ENCODE results near the gene SLC41A3. TPM values are rescaled to one million over a fixed set of nuclear protein-coding genes. Genes with fewer than 3 reads are reported as not detected.

SLC41A3 gene
- total and polyA plus RNA-seq, 2 of the 4 experiments (the other 2 are of a cell fraction): 30.5 to 43.5 TPM

GRCh38 chr3:126018545-126018944 is 65.4 kb downstream of the SLC41A3 start:
- Histone ChIP-seq H2BK5ac (ENCODE audit: low read depth, low read length, poor library complexity, severe bottlenecking) (no peak overlapping the region), H4K20me1 (ENCODE audit: insufficient read depth, low read length) (no peaks in the 10 kb centered on the region), H3K9me1 (ENCODE audit: insufficient read depth, low read length) (peaks cover 3% of the 10 kb centered on the region; the same call in 1 of the 2 replicates), H2AK5ac (ENCODE audit: low read depth, low read length) (no peak overlapping the region), H3K27me3 (ENCODE audit: control insufficient read depth, insufficient read depth, low read length) (no peaks in the 10 kb centered on the region), H3K4me3 (ENCODE audit: insufficient read depth, low read depth, low read length) (no peak overlapping the region), H4K5ac (ENCODE audit: low read depth, low read length) (no peak overlapping the region), H2AFZ (replicated peaks; ENCODE audit: low read length, poor library complexity) (no peak overlapping the region), H4K91ac (ENCODE audit: insufficient read depth, low read depth, low read length) (no peak overlapping the region), H3K36me3 (ENCODE audit: control insufficient read depth, insufficient read depth, low read length) (peaks cover 3% of the 10 kb centered on the region), H3K23ac (ENCODE audit: low read depth, low read length) (no peak overlapping the region), H3K27ac (ENCODE audit: insufficient read depth, low read length) (no peak overlapping the region), H3K18ac (ENCODE audit: low read depth, low read length) (no peak overlapping the region), H4K8ac (ENCODE audit: low read depth in 2 of 2, low read length in 2 of 2) (no peak overlapping the region), H3K14ac (replicated peaks; ENCODE audit: low read depth, low read length) (no peak overlapping the region), H3K4ac (ENCODE audit: low read depth, low read length) (no peak overlapping the region), H2BK20ac (ENCODE audit: low read depth, low read length) (no peak overlapping the region), H3K79me1 (ENCODE audit: low read depth in 1 of 2, low read length in 2 of 2) (no peaks in the 10 kb centered on the region), H2BK120ac (ENCODE audit: low read depth, low read length) (no peak overlapping the region), H2AK9ac (replicated peaks; ENCODE audit: low read depth, low read length, poor library complexity) (no peak overlapping the region), H2BK15ac (ENCODE audit: low read depth, low read length) (no peak overlapping the region), H3K4me2 (ENCODE audit: low read depth, low read length) (no peak overlapping the region), H3K4me1 (ENCODE audit: control insufficient read depth, insufficient read depth, low read length) (peaks cover 6% of the 10 kb centered on the region; the same call in 1 of the 2 replicates), H3K9ac (ENCODE audit: low read depth, low read length) (no peak overlapping the region), H3K56ac (ENCODE audit: extremely low read depth, insufficient read depth, low read length) (no peak overlapping the region), H3K9me3 (ENCODE audit: control insufficient read depth, insufficient read depth, low read length) (no peaks in the 10 kb centered on the region)
- intact Hi-C loops (cut with micrococcal nuclease) (no loop called here), in situ Hi-C loops (cut with MboI; ENCODE audit: low sequenced_read_pairs) (no loop called here), dilution Hi-C loops (cut with HindIII; ENCODE audit: low sequenced_read_pairs, unreplicated experiment) (no loop called here)
- DNase-seq: no peak
- no CpG with 5 or more reads among the region's 1 CpG for WGBS, 2 experiments (ENCODE audit: extremely low coverage in 2 of 2, insufficient read length in 1 of 2)
- no TSS peak for BruUV-seq (replicated peaks)
- CTCF ChIA-PET: no interaction called here
- TF ChIP-seq USF2 (IDR thresholded peaks at IDR 0.05; ENCODE audit: low read depth, low read length) (no peak), RCOR1 (IDR thresholded peaks at IDR 0.05; ENCODE audit: insufficient replicate concordance, low read length) (no peak), BHLHE40 (IDR thresholded peaks at IDR 0.05; ENCODE audit: low read depth, low read length) (no peak), FOS (IDR thresholded peaks at IDR 0.05; ENCODE audit: low read depth, low read length) (no peak), CHD1 (IDR thresholded peaks at IDR 0.05; ENCODE audit: low read depth, low read length) (no peak), RAD21 (IDR thresholded peaks at IDR 0.05; ENCODE audit: low read length) (no peak), MXI1 (IDR thresholded peaks at IDR 0.05; ENCODE audit: borderline replicate concordance, low read depth, low read length) (no peak), ELK1 (IDR thresholded peaks at IDR 0.05; ENCODE audit: borderline replicate concordance, low read depth, low read length) (no peak), NFE2L2 (IDR thresholded peaks at IDR 0.05; ENCODE audit: low read depth, low read length) (no peak), MAFK (IDR thresholded peaks at IDR 0.05; ENCODE audit: low read depth, low read length) (no peak), RFX5 (IDR thresholded peaks at IDR 0.05; ENCODE audit: low read depth, low read length) (no peak), SMC3 (IDR thresholded peaks at IDR 0.05; ENCODE audit: low read depth, low read length) (no peak), MAZ (IDR thresholded peaks at IDR 0.05; ENCODE audit: borderline replicate concordance, low read depth, low read length) (no peak), CTCF (conservative IDR thresholded peaks at IDR 0.05; ENCODE audit: low read depth, low read length) (no peak), CEBPB (IDR thresholded peaks at IDR 0.05; ENCODE audit: low read depth, low read length) (no peak), POLR2A (IDR thresholded peaks at IDR 0.05; ENCODE audit: low read depth, low read length) (no peak)
- no peak for ATAC-seq (ENCODE audit: low read depth)
- POLR2A ChIA-PET (ENCODE audit: unreplicated experiment): no interaction called here

Measured in IMR-90 (cell line).